Stimulated activated CD4-positive, alpha-beta T cell treated with anti-CD3 and anti-CD28 coated beads, Interleukin-12 subunit alpha, Interleukin-12 subunit beta, amount 100 ng/mL, for 4 hours (primary cell): ENCODE data around the gene CRYL1.

Experiments
- DNase-seq: peaks from one replicate; pipeline ENCODE4 v3.0.0-alpha.2; 2020

The CRYL1 gene

GRCh38 chr13:20525601-20526544 lies at the start of gene CRYL1:
CRYL1 (minus strand) TSS chr13:20525857; CDS start chr13:20525794, 63 bp downstream.
- DNase-seq = peak; percentile 74

GRCh38 chr13:20573636-20574035 lies 48.0 kb upstream of the CRYL1 start:
- no peak for DNase-seq

DNA sequence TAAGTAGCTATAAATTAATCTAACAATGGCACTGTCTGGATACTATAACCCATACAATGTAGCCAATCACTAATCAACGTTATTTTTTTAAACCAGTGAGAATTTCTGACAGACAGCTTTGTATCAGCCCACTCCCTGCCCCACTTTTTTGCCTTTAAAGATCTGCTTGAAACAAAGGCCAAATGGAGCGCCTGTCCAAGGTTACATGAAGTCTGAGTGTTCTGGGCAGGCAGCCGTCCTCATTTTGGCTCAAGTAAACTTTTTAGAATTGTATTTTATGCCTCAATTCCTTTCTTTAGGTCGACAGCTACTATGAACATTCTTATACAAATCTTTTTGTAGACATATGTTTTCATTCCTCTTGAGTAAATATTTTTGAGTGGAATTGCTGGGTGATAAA lies 47.5 kb upstream of the CRYL1 start:
- no peak for DNase-seq

DNA sequence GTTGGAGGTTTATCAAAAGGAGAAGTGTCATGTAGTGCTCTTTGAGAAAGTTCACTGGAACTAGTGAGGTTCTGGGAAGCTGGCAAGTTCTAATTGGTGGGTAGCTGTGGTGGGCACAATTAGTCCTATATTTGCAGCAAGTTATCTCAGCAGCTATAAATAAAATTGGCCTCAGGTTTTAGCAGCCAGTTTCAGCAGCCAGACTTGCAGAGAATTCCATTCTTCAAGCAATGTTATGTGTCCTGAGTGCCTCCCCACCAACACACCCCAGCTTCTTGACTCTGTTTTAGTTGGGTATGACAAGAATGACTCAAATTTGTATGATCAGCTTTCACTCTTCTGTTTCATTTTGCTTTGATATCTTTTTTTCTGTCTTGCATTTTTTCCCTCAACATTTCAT lies 46.0 kb upstream of the CRYL1 start:
- no peak for DNase-seq

- DNase-seq = no peak
Measured at GRCh38 chr13:20570517-20570916, 44.9 kb upstream of the CRYL1 start.

- DNase-seq = no peak
Measured at GRCh38 chr13:20567881-20568528, 42.3 kb upstream of the CRYL1 start.

GRCh38 chr13:20566898-20567874 lies 41.5 kb upstream of the CRYL1 start, which contains the start of gene IFT88:
IFT88 (plus strand) TSS chr13:20567157; CDS start chr13:20574386, 7,229 bp downstream.
- peak; percentile 79 for DNase-seq

GRCh38 chr13:20566468-20566897 lies 40.8 kb upstream of the CRYL1 start:
- no peak for DNase-seq

GRCh38 chr13:20565115-20565736 lies 39.6 kb upstream of the CRYL1 start:
- DNase-seq = no peak

GRCh38 chr13:20561741-20562140 lies 36.1 kb upstream of the CRYL1 start:
- no peak for DNase-seq

GRCh38 chr13:20559659-20560356 lies 34.2 kb upstream of the CRYL1 start:
- DNase-seq = no peak

- no peak for DNase-seq
Measured at GRCh38 chr13:20558982-20559381, 33.3 kb upstream of the CRYL1 start.

DNA sequence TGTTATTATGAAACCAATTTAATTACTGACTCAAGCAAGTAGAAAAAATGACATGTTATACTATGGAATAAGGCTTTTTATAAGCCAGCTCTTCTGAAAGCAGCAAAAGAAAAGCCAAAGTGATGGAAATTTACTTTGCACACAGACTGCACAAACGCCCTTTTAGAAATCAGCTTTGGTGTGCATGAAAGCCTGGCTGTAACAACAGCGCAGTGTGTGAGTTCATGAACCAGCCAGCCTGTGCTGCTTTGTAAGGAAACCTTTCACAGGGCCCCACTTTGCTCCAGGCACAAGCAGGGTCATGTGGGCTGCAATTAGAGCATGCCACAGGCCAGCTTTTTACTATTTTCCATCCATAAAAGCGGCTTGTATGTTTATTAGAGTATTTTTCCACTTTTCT lies 27.7 kb upstream of the CRYL1 start:
- DNase-seq = no peak

GRCh38 chr13:20550799-20551198 lies 25.1 kb upstream of the CRYL1 start:
- no peak for DNase-seq

DNA sequence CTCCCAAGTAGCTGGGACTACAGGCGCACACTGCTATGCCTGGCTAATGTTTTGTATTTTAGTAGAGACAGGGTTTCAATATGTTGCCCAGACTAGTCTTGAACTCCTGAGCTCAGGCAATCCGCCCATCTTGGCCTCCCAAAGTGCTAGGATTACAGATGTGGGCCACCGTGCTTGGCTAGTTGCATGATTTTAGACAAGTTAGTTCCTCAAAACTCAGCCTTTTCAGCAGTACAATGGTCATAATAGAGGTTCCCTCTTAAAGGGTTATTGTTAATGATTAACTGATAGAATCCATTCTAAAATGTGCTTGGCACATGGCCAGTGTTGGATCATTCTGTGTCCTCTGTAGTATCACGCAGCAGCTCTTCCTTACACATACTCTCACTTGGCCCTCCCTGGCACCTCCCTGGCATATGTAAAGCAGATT lies 21.8 kb upstream of the CRYL1 start:
- DNase-seq = no peak

DNA sequence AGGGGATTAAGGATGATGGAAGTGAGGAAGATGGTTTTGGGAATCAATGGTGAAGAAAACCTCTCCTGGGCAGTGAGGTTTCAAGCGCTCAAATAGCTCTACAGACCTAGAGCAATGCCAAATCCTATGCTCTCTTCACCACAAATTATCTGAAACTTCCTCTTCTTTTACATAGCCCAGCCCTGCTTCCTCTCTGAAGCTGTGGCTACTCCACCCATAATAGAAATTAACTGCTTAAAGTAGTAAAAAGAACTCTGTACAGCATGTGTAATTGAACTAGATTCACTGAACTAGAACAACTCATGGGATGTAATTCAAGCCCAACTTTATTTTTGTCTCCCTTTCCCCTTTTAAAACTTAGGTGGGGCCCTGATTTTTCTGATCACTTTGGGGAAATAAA lies 20.9 kb upstream of the CRYL1 start:
- no peak for DNase-seq

DNA sequence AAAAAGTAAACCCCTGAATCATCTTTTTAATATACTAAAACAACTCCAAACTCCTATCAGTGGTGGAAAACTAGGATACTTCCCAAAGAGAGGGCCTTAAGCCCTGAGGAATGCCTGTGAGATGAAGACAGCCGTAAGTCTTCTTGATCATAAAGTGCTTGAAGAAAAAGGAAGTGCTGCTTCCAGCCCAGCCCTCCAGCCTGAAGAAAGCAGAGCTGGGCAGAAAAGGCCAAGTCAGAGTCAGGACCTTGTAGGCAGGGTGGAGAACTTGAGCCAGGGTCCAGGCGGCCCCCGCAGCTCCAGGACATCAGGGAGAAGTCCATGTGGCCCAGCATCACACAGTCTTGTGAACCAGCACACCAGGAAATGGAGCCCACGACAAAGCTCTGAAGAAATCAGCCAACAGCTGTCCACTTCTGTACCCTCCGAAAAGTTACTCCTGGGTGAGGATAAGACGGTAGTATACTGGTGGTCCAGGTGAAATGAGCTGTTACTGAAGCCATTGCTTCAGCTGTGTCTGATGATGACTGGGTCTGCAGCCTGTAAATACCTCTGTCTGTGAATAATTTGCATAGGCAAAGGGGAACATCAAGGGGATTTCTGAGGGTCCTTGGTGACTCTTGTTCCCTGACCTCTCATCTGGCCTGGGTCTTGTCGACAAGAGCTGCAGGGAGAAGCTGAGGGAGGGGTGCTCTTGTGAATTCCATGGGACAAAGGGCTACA lies 18.7 kb upstream of the CRYL1 start:
- no peak for DNase-seq

DNA sequence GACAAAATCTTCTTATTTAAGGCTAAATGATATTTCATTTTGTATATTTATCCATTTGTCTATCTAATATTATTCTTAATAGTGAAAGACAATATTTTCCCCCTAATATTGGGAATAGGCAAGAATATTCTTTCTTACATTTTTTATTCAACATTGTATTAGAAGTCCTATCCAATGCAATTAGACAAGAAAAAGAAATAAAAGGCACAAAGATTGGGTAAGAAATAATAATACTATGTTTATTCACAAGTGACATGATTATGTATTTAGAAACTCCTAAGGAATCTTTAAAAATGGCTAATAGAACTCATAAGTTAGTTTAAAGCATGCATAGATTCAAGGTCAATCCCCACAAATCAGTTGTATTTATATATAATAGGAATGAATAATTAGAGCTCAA lies 11.3 kb upstream of the CRYL1 start:
- no peak for DNase-seq

- DNase-seq = no peak
Measured at GRCh38 chr13:20534038-20534608, 8.5 kb upstream of the CRYL1 start.

- DNase-seq = no peak
Measured at GRCh38 chr13:20528452-20528851, 2.8 kb upstream of the CRYL1 start.

- DNase-seq = no peak
Measured at GRCh38 chr13:20526664-20527063, 1.0 kb upstream of the CRYL1 start.
